HepG2 (cell line): ENCODE measurements around the gene PITRM1. TPM values are rescaled to one million over a fixed set of nuclear protein-coding genes. Genes with fewer than 3 reads are reported as not detected.

Experiments
- DMTF1 ChIP-seq: sonication (generic); formaldehyde crosslinking; IDR thresholded peaks from 2 replicates; pipeline ENCODE4 v1.4.0; 2020; ENCODE audit warnings: mild to moderate bottlenecking, missing genetic modification reagents
- HNF1B ChIP-seq: sonication (generic); formaldehyde crosslinking; IDR thresholded peaks from 2 replicates; pipeline ENCODE4 v1.5.1; 2020; ENCODE audit warnings: mild to moderate bottlenecking, moderate library complexity, missing genetic modification reagents
- MED8 ChIP-seq: sonication (generic); formaldehyde crosslinking; IDR thresholded peaks from 2 replicates; pipeline ENCODE4 v1.8.1; 2023; ENCODE audit warnings: mild to moderate bottlenecking, missing genetic modification reagents; ENCODE audit not compliant: insufficient replicate concordance
- PCBP1 ChIP-seq: fragments of 200-400 bp; formaldehyde crosslinking; IDR thresholded peaks from 2 replicates; pipeline ENCODE4 v1.6.1; 2017; ENCODE audit warnings: mild to moderate bottlenecking, low read depth, low read length, borderline replicate concordance
- RAD51 ChIP-seq: fragments of 450-650 bp; IDR thresholded peaks from 2 replicates; pipeline ENCODE4 v1.6.1; 2016; ENCODE audit warnings: borderline replicate concordance
- SIN3B ChIP-seq: fragments of 150-350 bp; IDR thresholded peaks from 2 replicates; pipeline ENCODE4 v1.6.1; 2014; ENCODE audit warnings: low read length
- SRF ChIP-seq: IDR thresholded peaks from 2 replicates; pipeline ENCODE4 v1.6.1; 2011; ENCODE audit warnings: mild to moderate bottlenecking, low read depth, low read length, moderate library complexity
- TBX3 ChIP-seq: fragments of 450-650 bp; IDR thresholded peaks from 2 replicates; pipeline ENCODE4 v1.6.1; 2017; ENCODE audit warnings: antibody characterized with exemption, mild to moderate bottlenecking, inconsistent platforms, borderline replicate concordance
- THAP9 ChIP-seq: sonication (generic); formaldehyde crosslinking; IDR thresholded peaks from 2 replicates; pipeline ENCODE4; 2020; ENCODE audit warnings: missing genetic modification reagents, mild to moderate bottlenecking, borderline replicate concordance
- TOE1 ChIP-seq: sonication (generic); formaldehyde crosslinking; IDR thresholded peaks from 2 replicates; pipeline ENCODE4 v1.4.0; 2020; ENCODE audit warnings: mild to moderate bottlenecking, missing genetic modification reagents
- ZBTB4 ChIP-seq: sonication (generic); formaldehyde crosslinking; IDR thresholded peaks from 2 replicates; pipeline ENCODE4 v1.4.0; 2020; ENCODE audit warnings: missing genetic modification reagents, mild to moderate bottlenecking, borderline replicate concordance
- ZBTB43 ChIP-seq: sonication (generic); formaldehyde crosslinking; conservative IDR thresholded peaks from 2 replicates; pipeline ENCODE4 v1.4.0; 2020; ENCODE audit warnings: missing genetic modification reagents
- ZBTB7B ChIP-seq: sonication (generic); formaldehyde crosslinking; IDR thresholded peaks from 2 replicates; pipeline ENCODE4 v1.4.0; 2020; ENCODE audit warnings: missing genetic modification reagents
- ZNF33A ChIP-seq: sonication (generic); formaldehyde crosslinking; IDR thresholded peaks from 2 replicates; pipeline ENCODE4 v1.5.1; 2020; ENCODE audit warnings: missing genetic modification reagents, mild to moderate bottlenecking, moderate library complexity, borderline replicate concordance
- ZNF451 ChIP-seq: sonication (generic); formaldehyde crosslinking; IDR thresholded peaks from 2 replicates; pipeline ENCODE4 v1.5.0; 2020; ENCODE audit warnings: mild to moderate bottlenecking, missing genetic modification reagents
- ZNF556 ChIP-seq: sonication (generic); formaldehyde crosslinking; IDR thresholded peaks from 2 replicates; pipeline ENCODE4 v1.4.0; 2020; ENCODE audit warnings: mild to moderate bottlenecking, missing genetic modification reagents, borderline replicate concordance
- ZNF709 ChIP-seq: sonication (generic); formaldehyde crosslinking; IDR thresholded peaks from 2 replicates; pipeline ENCODE4 v1.5.0; 2020; ENCODE audit warnings: mild to moderate bottlenecking, missing genetic modification reagents
- polyA plus RNA-seq, 8 experiments: library from polyadenylated mRNA; depleted of rRNA in 3 of 8; stranded (reverse) in 7 of 8; unstranded in 1 of 8; fragments of >200 nt; fragmentation: Illumina TruSeq in 4 of 8; extraction: Trizol in 4 of 8; gene quantifications; 2 replicates each; pipeline versions ENCODE4 v1.2.1 to v1.2.3, GENCODE V29; 2011 to 2016; ENCODE audit warnings: low read depth in 4 of 8, missing spikeins in 1 of 8, mixed read lengths in 1 of 8; ENCODE audit not compliant: insufficient read depth in 1 of 8
- total RNA-seq, 5 experiments: library from RNA; depleted of rRNA; stranded (reverse); fragments of >200 nt; fragmentation: Illumina TruSeq; extraction: Trizol; gene quantifications; 2 replicates each; pipeline ENCODE4 v1.2.3, GENCODE V29; 2016; ENCODE audit warnings: low read depth in 1 of 5

The PITRM1 gene
- total and polyA plus RNA-seq, 2 of the 13 experiments (the other 11 are each of a cell fraction or from before 2014, with no cell fraction given), result 16.4 to 29.0 TPM

GRCh38 chr10:3172446-3173170 lies at the start of gene PITRM1 (continued):
- TF ChIP-seq DMTF1 (no peak), PCBP1 (no peak), ZNF33A (CRISPR knock-in tag) (no peak), ZNF451 (peak; percentile 82), RAD51 (no peak), ZNF709 (no peak), SRF (no peak), HNF1B (CRISPR knock-in tag) (no peak), ZBTB7B (CRISPR knock-in tag) (no peak; the same call in 1 of the 2 replicates), SIN3B (no peak), MED8 (CRISPR knock-in tag) (no peak), TBX3 (no peak), ZBTB4 (no peak), ZNF556 (CRISPR knock-in tag) (no peak; the same call in 1 of the 2 replicates), ZBTB43 (CRISPR knock-in tag) (peak; percentile 64; the same call in 1 of the 2 replicates), TOE1 (CRISPR knock-in tag) (0 out of 2 replicates have a peak, but pooled peaks have one; percentile 9), THAP9 (CRISPR knock-in tag) (no peak)
